Panc1 (cell line): ENCODE data around the gene CCDC154.

ENCODE experiments used
- POLR2AphosphoS5 ChIP-seq: IDR thresholded peaks from 2 replicates; pipeline ENCODE4 v1.6.1; 2012; ENCODE audit warnings: mild to moderate bottlenecking, low read depth, low read length, moderate library complexity
- REST ChIP-seq, 2 experiments: IDR thresholded peaks; 2 replicates each; pipeline ENCODE4 v1.6.1; 2011 to 2012; ENCODE audit warnings: low read depth in 2 of 2, control low read depth in 1 of 2, low read length in 1 of 2, mild to moderate bottlenecking in 1 of 2, moderate library complexity in 1 of 2; ENCODE audit not compliant: insufficient read depth in 1 of 2
- SIN3A ChIP-seq: IDR thresholded peaks from 2 replicates; pipeline ENCODE4 v1.6.1; 2012; ENCODE audit warnings: low read depth, mild to moderate bottlenecking, low read length, moderate library complexity, borderline replicate concordance; ENCODE audit not compliant: insufficient read depth
- TCF7L2 ChIP-seq: IDR thresholded peaks from 2 replicates; pipeline ENCODE4 v1.6.1; 2011; ENCODE audit warnings: mild to moderate bottlenecking, low read depth, low read length, inconsistent platforms
- TF ChIP-seq, protein P1 (sequence below): fragments of 450-650 bp; IDR thresholded peaks from 2 replicates; pipeline ENCODE4 v1.5.1; 2017; ENCODE audit warnings: mild to moderate bottlenecking

DNA sequence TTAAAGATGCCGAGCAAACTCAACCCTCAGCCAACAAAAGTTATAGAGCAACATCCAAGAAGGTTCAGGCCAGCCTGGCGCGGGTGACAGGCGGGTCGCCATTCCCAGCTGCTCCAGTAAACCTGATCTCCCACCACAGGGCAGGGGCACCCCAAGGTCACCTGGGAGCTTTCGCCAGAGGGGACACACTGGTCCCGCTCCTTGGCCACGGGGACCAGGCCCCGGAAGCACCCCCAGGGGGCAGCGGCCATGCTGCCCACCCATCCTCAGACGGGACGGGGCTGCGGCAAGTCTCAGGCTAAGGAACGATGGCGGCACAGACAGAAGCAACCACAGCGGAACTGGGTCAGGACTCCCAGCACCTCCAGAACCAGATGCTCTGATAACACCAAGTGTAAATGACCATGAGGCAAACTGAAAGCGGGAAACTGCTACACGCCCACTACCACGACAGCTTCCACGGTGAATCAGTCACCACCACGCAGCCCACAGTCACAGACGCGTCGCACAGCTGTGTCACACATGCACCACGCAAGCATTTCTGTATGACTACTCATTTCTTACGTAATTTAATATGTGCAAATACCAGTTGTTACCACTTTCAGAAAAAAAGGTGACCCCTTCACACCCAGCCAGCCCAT lies 14.1 kb upstream of the CCDC154 start:
- TF ChIP-seq, protein P1, sequence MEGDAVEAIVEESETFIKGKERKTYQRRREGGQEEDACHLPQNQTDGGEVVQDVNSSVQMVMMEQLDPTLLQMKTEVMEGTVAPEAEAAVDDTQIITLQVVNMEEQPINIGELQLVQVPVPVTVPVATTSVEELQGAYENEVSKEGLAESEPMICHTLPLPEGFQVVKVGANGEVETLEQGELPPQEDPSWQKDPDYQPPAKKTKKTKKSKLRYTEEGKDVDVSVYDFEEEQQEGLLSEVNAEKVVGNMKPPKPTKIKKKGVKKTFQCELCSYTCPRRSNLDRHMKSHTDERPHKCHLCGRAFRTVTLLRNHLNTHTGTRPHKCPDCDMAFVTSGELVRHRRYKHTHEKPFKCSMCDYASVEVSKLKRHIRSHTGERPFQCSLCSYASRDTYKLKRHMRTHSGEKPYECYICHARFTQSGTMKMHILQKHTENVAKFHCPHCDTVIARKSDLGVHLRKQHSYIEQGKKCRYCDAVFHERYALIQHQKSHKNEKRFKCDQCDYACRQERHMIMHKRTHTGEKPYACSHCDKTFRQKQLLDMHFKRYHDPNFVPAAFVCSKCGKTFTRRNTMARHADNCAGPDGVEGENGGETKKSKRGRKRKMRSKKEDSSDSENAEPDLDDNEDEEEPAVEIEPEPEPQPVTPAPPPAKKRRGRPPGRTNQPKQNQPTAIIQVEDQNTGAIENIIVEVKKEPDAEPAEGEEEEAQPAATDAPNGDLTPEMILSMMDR, result no peak
- TF ChIP-seq REST (IDR thresholded peaks at IDR 0.05; ENCODE audit: insufficient read depth in 1 of 2, low read depth in 2 of 2, low read length in 1 of 2), result no peak
- TF ChIP-seq POLR2AphosphoS5, result no peak
- TF ChIP-seq SIN3A, result no peak
- TF ChIP-seq TCF7L2, result no peak
